ENCODE data around the gene IKZF1.
A peak's percentile ranks its signal among the peaks of the same experiment; 100 is the strongest.

Gene IKZF1
- 348 to 828 (median 495) reads per million in 9 experiments for total RNA-seq

- H3K9me3 Mint-ChIP-seq = no peaks in the 10 kb centered on the region
- DNase-seq = peak; percentile 39 to 56 (median 54)
- H3K4me1 Mint-ChIP-seq (ENCODE audit: low read depth in 2 of 2) = peaks cover 38 to 41% of the 10 kb centered on the region in 2 donors
- peak; percentile 45 for ATAC-seq (replicated peaks)
- H3K36me3 Mint-ChIP-seq (ENCODE audit: insufficient read depth) = peaks cover 54% of the 10 kb centered on the region
- H3K27me3 Mint-ChIP-seq = no peaks in the 10 kb centered on the region
- H3K27ac Mint-ChIP-seq = peak within 1 kb of the TSS; percentile 93 to 95
- H3K4me3 Mint-ChIP-seq = peak within 1 kb of the TSS; percentile 93 to 96
These were observed at the start of gene IKZF1 for GRCh38 chr7:50304129-50304910. IKZF1 (plus strand) TSS chr7:50304716; CDS start chr7:50319062, 14,346 bp downstream.

- Mint-ChIP-seq H3K27me3 (no peaks in the 10 kb centered on the region), H3K36me3 (ENCODE audit: insufficient read depth) (peaks cover 2% of the 10 kb centered on the region), H3K4me3 (peak overlapping the region; percentile 5 to 50), H3K4me1 (ENCODE audit: low read depth in 2 of 2) (peaks cover 64 to 84% of the 10 kb centered on the region in 2 donors), H3K27ac (peak overlapping the region; percentile 57 to 78), H3K9me3 (no peaks in the 10 kb centered on the region)
- ATAC-seq (replicated peaks) (peak; percentile 48), DNase-seq (no peak)
These were observed 42.9 kb upstream of the IKZF1 start for GRCh38 chr7:50261593-50261992.

DNA sequence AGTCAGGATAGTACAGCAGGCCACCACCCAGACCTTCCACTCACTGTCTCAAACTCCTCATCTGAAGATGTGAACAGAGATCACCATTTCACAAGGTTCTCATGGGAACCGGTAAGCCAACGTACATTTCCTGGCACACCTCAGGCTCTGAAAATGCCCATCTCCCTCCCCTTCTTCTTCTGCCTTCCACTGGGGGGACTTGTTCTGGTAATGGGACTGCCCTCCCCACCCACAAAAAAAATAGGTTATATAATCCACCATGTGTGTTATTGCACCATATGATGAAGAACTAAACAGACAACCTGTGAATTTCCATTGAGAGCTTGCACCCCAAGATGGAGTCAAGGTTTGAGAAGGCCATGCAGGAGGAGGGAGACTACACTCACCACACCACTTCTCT, 42.1 kb upstream of the IKZF1 start:
- no peak for ATAC-seq (replicated peaks)
- no peak for DNase-seq
- H3K27me3 Mint-ChIP-seq = no peaks in the 10 kb centered on the region

GRCh38 chr7:50262916-50263690, 41.4 kb upstream of the IKZF1 start:
- DNase-seq = no peak
- H3K9me3 Mint-ChIP-seq = no peaks in the 10 kb centered on the region
- no peak for ATAC-seq (replicated peaks)
- H3K36me3 Mint-ChIP-seq (ENCODE audit: insufficient read depth) = peaks cover 7% of the 10 kb centered on the region
- H3K4me1 Mint-ChIP-seq (ENCODE audit: low read depth in 2 of 2) = peaks cover 79 to 91% of the 10 kb centered on the region in 2 donors
- peak overlapping the region; percentile 57 to 78 for H3K27ac Mint-ChIP-seq
- H3K27me3 Mint-ChIP-seq = no peaks in the 10 kb centered on the region
- peak overlapping the region; percentile 5 to 50 for H3K4me3 Mint-ChIP-seq

More for the DNA sequence above, 42.1 kb upstream of the IKZF1 start:
- peak overlapping the region; percentile 57 to 78 for H3K27ac Mint-ChIP-seq
- no peaks in the 10 kb centered on the region for H3K9me3 Mint-ChIP-seq
- H3K4me1 Mint-ChIP-seq (ENCODE audit: low read depth in 2 of 2) = peaks cover 72 to 91% of the 10 kb centered on the region in 2 donors
- peak overlapping the region; percentile 5 to 50 for H3K4me3 Mint-ChIP-seq
- H3K36me3 Mint-ChIP-seq (ENCODE audit: insufficient read depth) = peaks cover 6% of the 10 kb centered on the region

GRCh38 chr7:50264908-50265307, 39.6 kb upstream of the IKZF1 start:
- Mint-ChIP-seq H3K4me1 (ENCODE audit: low read depth in 2 of 2) (peaks cover 91 to 96% of the 10 kb centered on the region in 2 donors), H3K27ac (peak overlapping the region; percentile 57 to 78), H3K9me3 (no peaks in the 10 kb centered on the region), H3K36me3 (ENCODE audit: insufficient read depth) (peaks cover 11% of the 10 kb centered on the region), H3K4me3 (peak overlapping the region; percentile 79 to 89), H3K27me3 (no peaks in the 10 kb centered on the region)
- DNase-seq (no peak), ATAC-seq (replicated peaks) (peak; percentile 19)

DNA sequence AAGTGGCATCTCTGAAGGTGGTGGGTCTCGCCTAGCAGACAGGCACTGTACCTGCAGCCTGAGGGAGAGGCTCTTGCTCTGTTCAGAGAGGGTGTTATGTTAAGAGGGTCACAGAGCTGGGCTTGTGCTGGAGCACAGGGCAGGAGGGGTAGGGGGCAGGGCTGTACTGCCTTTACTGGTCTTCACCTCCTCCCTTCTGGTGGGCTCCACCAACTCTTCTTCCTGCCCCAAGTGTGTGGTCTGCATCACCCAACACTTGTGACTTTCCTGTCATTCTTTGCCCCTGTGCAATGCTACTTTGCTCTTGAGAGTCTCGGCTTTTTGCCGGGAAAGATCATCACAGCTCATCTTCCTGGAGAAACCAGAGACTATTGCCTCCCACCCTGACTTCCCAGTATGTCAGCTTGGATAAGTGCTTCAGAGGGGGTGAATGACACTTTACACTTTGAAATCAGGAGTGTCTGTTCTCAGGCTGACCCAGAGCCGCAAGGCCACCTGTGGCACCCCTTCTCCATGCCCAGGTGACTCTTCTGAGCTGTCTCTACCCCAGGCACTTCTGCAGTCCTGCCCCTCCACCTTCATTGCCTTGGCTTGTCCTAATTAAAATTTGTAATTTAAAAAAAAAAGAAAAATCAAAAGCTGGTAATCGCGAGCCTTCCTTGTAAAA, 38.4 kb upstream of the IKZF1 start:
- H3K27me3 Mint-ChIP-seq = no peaks in the 10 kb centered on the region
- peaks cover 11% of the 10 kb centered on the region for H3K36me3 Mint-ChIP-seq (ENCODE audit: insufficient read depth)
- no peak for DNase-seq
- H3K27ac Mint-ChIP-seq = peak overlapping the region; percentile 57 to 78
- peaks cover 90 to 92% of the 10 kb centered on the region in 2 donors for H3K4me1 Mint-ChIP-seq (ENCODE audit: low read depth in 2 of 2)
- peak; percentile 11 for ATAC-seq (replicated peaks)
- no peaks in the 10 kb centered on the region for H3K9me3 Mint-ChIP-seq
- H3K4me3 Mint-ChIP-seq = peak overlapping the region; percentile 79 to 89

DNA sequence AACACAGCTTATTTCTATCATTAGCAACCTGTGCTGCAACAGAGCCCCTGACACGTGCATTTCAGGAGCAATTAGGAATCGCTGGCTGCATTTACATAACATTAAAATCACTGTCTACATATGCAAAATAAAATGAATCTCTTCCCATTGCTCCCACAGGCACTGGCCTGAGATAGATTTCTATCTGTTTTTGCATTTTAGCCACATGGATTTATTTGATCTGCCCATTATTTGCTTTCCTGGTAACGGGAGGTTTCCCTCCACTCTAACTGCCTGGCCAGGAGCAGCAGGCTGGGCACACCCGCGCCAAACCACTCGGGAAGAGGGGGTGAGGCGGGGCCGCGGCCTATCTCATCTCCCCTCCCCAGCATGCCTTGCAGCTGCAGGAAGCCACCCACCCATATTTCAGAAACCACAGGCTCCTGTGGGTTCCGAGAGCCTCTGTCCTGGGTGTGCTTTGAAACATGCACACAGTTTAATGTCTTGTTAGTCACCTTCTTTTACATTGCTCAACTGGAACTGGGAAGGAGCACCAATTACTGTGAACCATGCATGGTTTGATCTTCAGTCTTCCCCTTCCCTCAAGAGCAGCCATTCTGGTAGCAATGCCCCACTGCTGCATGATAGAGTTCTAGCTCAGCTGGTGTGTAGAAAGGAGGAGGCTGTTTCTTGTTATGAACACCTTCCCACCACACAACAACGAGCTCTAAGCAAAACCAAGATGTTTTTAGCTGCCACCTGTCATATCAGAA, 37.7 kb upstream of the IKZF1 start:
- H3K4me1 Mint-ChIP-seq (ENCODE audit: low read depth in 2 of 2) = peaks cover 83 to 86% of the 10 kb centered on the region in 2 donors
- DNase-seq = peak; percentile 60 to 65 (median 62)
- H3K4me3 Mint-ChIP-seq = peak overlapping the region; percentile 79 to 89

GRCh38 chr7:50267525-50268041, 36.9 kb upstream of the IKZF1 start:
- H3K4me3 Mint-ChIP-seq = peak overlapping the region; percentile 79 to 89
- no peaks in the 10 kb centered on the region for H3K9me3 Mint-ChIP-seq
- peaks cover 11% of the 10 kb centered on the region for H3K36me3 Mint-ChIP-seq (ENCODE audit: insufficient read depth)
- no peak for DNase-seq
- H3K4me1 Mint-ChIP-seq (ENCODE audit: low read depth in 2 of 2) = peaks cover 76 to 78% of the 10 kb centered on the region in 2 donors
- ATAC-seq (replicated peaks) = no peak
- no peaks in the 10 kb centered on the region for H3K27me3 Mint-ChIP-seq
- peak overlapping the region; percentile 57 to 78 for H3K27ac Mint-ChIP-seq

More for the DNA sequence above, 37.7 kb upstream of the IKZF1 start:
- Mint-ChIP-seq H3K9me3 (no peaks in the 10 kb centered on the region), H3K36me3 (ENCODE audit: insufficient read depth) (peaks cover 11% of the 10 kb centered on the region), H3K27me3 (no peaks in the 10 kb centered on the region), H3K27ac (peak overlapping the region; percentile 57 to 78)
- ATAC-seq (replicated peaks) = peak; percentile 83

GRCh38 chr7:50268223-50268622, 36.3 kb upstream of the IKZF1 start:
- no peak for ATAC-seq (replicated peaks)
- no peak for DNase-seq
- Mint-ChIP-seq H3K27ac (peak overlapping the region; percentile 57 to 78), H3K4me1 (ENCODE audit: low read depth in 2 of 2) (peaks cover 72 to 76% of the 10 kb centered on the region in 2 donors), H3K9me3 (no peaks in the 10 kb centered on the region), H3K27me3 (no peaks in the 10 kb centered on the region), H3K4me3 (peak overlapping the region; percentile 79 to 89), H3K36me3 (ENCODE audit: insufficient read depth) (peaks cover 11% of the 10 kb centered on the region)

- H3K27me3 Mint-ChIP-seq = no peaks in the 10 kb centered on the region
- DNase-seq (no peak), ATAC-seq (replicated peaks) (no peak)
- H3K9me3 Mint-ChIP-seq = no peaks in the 10 kb centered on the region
- peak overlapping the region; percentile 57 to 78 for H3K27ac Mint-ChIP-seq
- peaks cover 11% of the 10 kb centered on the region for H3K36me3 Mint-ChIP-seq (ENCODE audit: insufficient read depth)
- peak overlapping the region; percentile 44 to 89 for H3K4me3 Mint-ChIP-seq
- peaks cover 67 to 75% of the 10 kb centered on the region in 2 donors for H3K4me1 Mint-ChIP-seq (ENCODE audit: low read depth in 2 of 2)
These were observed 35.5 kb upstream of the IKZF1 start for GRCh38 chr7:50268990-50269389.

GRCh38 chr7:50270531-50271018, 33.9 kb upstream of the IKZF1 start:
- Mint-ChIP-seq H3K36me3 (ENCODE audit: insufficient read depth) (peaks cover 11% of the 10 kb centered on the region), H3K9me3 (no peaks in the 10 kb centered on the region), H3K4me1 (ENCODE audit: low read depth in 2 of 2) (peaks cover 59 to 63% of the 10 kb centered on the region in 2 donors), H3K27ac (peak overlapping the region; percentile 57 to 78), H3K4me3 (peak overlapping the region in 1 of 2 donors; percentile 46), H3K27me3 (no peaks in the 10 kb centered on the region)
- no peak for DNase-seq
- ATAC-seq (replicated peaks) = no peak

- no peak for DNase-seq
- Mint-ChIP-seq H3K9me3 (no peaks in the 10 kb centered on the region), H3K27ac (peak overlapping the region in 1 of 2 donors; percentile 41), H3K4me3 (no peak overlapping the region), H3K27me3 (no peaks in the 10 kb centered on the region), H3K36me3 (ENCODE audit: insufficient read depth) (peaks cover 5% of the 10 kb centered on the region), H3K4me1 (ENCODE audit: low read depth in 2 of 2) (peaks cover 38 to 41% of the 10 kb centered on the region in 2 donors)
- ATAC-seq (replicated peaks) = no peak
These were observed 31.7 kb upstream of the IKZF1 start for GRCh38 chr7:50272808-50273207.
